Subcutaneous adipose tissue (tissue), 4 donors: Measurements from ENCODE around the gene GGN. TPM values are rescaled to one million over a fixed set of nuclear protein-coding genes. Genes with fewer than 3 reads are reported as not detected.

Experiments used
- total RNA-seq, 4 donors: library from RNA; depleted of rRNA; stranded (reverse); fragments of >200 nt; gene quantifications; one replicate each; pipeline ENCODE4 v1.1.0, GENCODE V29; 2016
- TF ChIP-seq, protein P1 (sequence below): fragments of 450-650 bp; IDR thresholded peaks from one replicate; pipeline ENCODE4 v1.5.1; 2016; ENCODE audit warnings: low read depth, mild to moderate bottlenecking, control low read depth, antibody characterized with exemption, moderate library complexity

The GGN gene
- total RNA-seq, 4 donors from 2014 or later, result not detected

- TF ChIP-seq, protein P1, sequence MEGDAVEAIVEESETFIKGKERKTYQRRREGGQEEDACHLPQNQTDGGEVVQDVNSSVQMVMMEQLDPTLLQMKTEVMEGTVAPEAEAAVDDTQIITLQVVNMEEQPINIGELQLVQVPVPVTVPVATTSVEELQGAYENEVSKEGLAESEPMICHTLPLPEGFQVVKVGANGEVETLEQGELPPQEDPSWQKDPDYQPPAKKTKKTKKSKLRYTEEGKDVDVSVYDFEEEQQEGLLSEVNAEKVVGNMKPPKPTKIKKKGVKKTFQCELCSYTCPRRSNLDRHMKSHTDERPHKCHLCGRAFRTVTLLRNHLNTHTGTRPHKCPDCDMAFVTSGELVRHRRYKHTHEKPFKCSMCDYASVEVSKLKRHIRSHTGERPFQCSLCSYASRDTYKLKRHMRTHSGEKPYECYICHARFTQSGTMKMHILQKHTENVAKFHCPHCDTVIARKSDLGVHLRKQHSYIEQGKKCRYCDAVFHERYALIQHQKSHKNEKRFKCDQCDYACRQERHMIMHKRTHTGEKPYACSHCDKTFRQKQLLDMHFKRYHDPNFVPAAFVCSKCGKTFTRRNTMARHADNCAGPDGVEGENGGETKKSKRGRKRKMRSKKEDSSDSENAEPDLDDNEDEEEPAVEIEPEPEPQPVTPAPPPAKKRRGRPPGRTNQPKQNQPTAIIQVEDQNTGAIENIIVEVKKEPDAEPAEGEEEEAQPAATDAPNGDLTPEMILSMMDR, result no peak
These were observed 38.1 kb upstream of the GGN start, which contains the start of gene RASGRP4 for GRCh38 chr19:38425810-38426466. Gene RASGRP4, minus strand, starts transcription at chr19:38426219. Its CDS starts 128 bp downstream, at chr19:38426091.

- TF ChIP-seq, protein P1, result no peak
These were observed 37.5 kb upstream of the GGN start for GRCh38 chr19:38425222-38425809.

DNA sequence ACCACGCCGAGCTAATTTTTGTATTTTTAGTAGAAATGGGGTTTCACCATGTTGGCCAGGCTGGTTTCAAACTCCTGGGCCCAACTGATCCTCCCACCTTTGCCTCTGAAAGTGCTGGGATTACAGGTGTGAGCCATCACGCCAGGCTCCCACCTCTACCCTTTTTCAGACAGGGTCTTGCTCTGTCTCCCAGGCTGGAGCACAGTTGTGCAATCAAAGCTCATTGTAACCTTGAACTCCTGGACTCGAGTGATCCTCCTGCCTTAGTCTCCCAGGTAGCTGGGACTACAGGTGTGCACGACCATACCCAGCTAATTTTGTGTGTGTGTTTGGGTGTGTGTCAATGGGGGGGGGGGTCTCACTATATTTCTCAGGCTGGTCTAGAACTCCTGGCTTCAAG lies 36.4 kb upstream of the GGN start:
- TF ChIP-seq, protein P1, result no peak

DNA sequence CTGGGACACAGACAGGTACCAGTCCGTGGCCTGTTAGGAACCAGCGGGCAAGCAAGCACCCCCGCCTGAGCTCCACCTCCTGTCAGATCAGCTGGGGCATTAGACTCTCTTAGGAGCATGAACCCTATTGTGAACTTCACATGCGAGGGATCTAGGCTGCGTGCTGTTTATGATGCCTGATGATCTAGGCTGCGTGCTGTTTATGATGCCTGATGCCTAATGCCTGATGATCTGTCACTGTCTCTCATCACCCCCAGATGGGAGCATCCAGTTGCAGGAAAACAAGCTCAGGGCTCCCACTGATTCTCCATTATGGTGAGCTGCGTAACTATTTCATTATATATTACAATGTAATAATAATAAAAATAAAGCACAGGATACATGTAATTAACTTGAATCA lies 34.6 kb upstream of the GGN start:
- TF ChIP-seq, protein P1, result no peak

- TF ChIP-seq, protein P1, result no peak
These were observed 34.0 kb upstream of the GGN start for GRCh38 chr19:38421856-38422255.

DNA sequence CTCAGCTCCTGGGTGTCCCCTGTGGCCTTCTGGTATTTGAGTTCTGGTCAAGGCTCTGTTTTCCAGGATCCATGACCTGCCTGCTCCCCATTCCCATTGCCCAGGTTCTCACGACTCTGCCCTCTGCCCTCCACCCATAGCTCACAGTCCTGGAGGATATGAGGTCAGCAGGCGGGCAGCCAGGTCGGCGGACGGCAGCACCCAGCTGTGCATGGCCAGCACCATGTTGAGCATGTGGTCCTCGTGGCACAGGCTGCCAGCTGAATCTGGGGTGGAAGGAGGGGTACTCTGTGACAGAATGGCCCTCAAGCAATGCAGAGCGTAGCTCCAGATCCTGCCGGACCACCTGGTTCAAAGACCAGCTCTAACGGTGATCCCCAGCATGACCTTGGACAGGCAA lies 33.1 kb upstream of the GGN start:
- TF ChIP-seq, protein P1, result no peak

GRCh38 chr19:38417544-38418506 lies 30.0 kb upstream of the GGN start:
- TF ChIP-seq, protein P1, result no peak
